ENCODE results near the gene SEMA6A. TPM values are rescaled to one million over a fixed set of nuclear protein-coding genes. Genes with fewer than 3 reads are reported as not detected.

Gene SEMA6A
- total RNA-seq, 2 donors from 2014 or later, result 7.4 to 11.4 TPM

DNA sequence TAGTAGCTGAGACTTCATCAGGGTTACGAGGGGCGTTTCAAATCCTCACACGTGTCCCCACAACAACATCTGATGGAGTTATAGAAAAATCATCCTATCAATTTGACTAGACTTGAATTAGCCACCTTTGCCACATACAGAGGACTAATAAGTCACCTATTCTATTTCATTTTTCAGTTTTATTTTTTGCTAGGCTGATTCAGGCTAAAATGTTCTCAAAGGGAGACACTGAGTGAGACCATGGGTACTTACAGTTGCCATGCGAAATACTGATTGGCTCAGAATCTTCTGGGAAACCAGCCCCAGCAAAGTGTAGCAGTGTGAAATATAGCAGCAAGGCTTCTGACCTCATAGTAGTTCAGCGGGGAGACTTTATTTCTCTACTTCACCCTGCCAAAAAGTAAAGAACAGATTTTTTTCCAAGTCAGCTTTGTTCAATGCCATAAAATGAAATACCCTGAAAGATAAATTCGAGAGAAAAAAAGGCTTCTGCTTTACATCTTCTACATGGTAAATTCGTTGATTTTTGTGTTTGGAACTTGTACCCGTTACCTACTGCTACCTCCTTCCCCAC is 69.9 kb downstream of the SEMA6A start:
- H3K36me3 ChIP-seq, result no peaks in the 10 kb centered on the region
- no peak overlapping the region for H3K4me3 ChIP-seq
- ATAC-seq (ENCODE audit: insufficient number of reproducible peaks, low FRiP score, low read depth) (no peak), DNase-seq (ENCODE audit: low spot score) (no peak)
- no peaks in the 10 kb centered on the region for H3K9me3 ChIP-seq
- H3K4me1 ChIP-seq (ENCODE audit: control insufficient read depth in 1 of 2, low read depth in 2 of 2), result no peaks in the 10 kb centered on the region
- no peaks in the 10 kb centered on the region for H3K27me3 ChIP-seq (replicated peaks; ENCODE audit: insufficient read depth)
- no peak overlapping the region for H3K27ac ChIP-seq
- TF ChIP-seq, protein P1, sequence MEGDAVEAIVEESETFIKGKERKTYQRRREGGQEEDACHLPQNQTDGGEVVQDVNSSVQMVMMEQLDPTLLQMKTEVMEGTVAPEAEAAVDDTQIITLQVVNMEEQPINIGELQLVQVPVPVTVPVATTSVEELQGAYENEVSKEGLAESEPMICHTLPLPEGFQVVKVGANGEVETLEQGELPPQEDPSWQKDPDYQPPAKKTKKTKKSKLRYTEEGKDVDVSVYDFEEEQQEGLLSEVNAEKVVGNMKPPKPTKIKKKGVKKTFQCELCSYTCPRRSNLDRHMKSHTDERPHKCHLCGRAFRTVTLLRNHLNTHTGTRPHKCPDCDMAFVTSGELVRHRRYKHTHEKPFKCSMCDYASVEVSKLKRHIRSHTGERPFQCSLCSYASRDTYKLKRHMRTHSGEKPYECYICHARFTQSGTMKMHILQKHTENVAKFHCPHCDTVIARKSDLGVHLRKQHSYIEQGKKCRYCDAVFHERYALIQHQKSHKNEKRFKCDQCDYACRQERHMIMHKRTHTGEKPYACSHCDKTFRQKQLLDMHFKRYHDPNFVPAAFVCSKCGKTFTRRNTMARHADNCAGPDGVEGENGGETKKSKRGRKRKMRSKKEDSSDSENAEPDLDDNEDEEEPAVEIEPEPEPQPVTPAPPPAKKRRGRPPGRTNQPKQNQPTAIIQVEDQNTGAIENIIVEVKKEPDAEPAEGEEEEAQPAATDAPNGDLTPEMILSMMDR (IDR thresholded peaks at IDR 0.05), result no peak

DNA sequence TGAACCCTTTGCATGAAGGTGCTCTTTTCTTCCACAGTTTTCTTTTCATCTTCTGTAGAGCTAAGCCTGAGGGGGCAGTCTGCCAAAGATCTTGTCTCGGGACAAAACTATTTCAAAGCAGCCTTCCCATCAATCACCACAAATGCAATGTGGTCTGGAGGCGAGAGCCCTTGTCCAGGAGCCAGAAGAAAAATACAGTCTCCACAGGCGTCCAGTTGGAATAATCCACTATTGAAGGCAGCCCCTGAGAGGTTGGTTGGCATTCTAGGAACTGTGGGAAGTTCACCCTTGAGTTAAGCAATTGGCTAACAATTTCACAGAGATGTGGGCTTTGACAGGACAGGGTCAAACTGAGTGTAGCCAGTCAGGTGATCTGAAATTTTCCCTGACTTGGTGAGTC is 72.0 kb downstream of the SEMA6A start:
- H3K4me3 ChIP-seq, result no peak overlapping the region

DNA sequence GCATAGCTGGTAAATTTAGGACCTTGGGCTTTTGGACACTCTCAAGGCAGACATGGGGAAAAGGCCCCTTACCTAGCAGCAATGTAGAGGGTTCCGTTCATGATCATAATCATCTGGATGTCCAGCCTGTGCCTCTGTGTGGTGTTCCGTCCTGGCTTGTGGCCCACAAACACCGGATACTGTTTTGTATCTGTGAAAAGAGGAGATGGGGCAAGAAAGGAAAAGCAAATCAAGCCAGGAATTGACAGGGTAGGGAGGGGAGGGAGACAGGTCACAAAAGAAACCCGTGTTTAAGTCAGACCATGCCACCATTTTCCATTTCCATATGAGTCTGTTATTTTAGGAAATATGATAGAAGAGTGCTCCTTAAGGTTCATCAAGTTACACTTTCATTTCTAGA is 72.5 kb downstream of the SEMA6A start:
- no peak for ATAC-seq (ENCODE audit: insufficient number of reproducible peaks, low FRiP score, low read depth)
- DNase-seq (ENCODE audit: low spot score), result no peak
- no peaks in the 10 kb centered on the region for H3K4me1 ChIP-seq (ENCODE audit: control insufficient read depth in 1 of 2, low read depth in 2 of 2)
- no peaks in the 10 kb centered on the region for H3K36me3 ChIP-seq
- TF ChIP-seq, protein P1 (IDR thresholded peaks at IDR 0.05), result no peak
- no peaks in the 10 kb centered on the region for H3K9me3 ChIP-seq
- H3K27ac ChIP-seq, result no peak overlapping the region
- no peaks in the 10 kb centered on the region for H3K27me3 ChIP-seq (replicated peaks; ENCODE audit: insufficient read depth)
- H3K4me3 ChIP-seq, result no peak overlapping the region

More for the DNA sequence above, 72.0 kb downstream of the SEMA6A start:
- no peak for DNase-seq (ENCODE audit: low spot score)
- no peak for ATAC-seq (ENCODE audit: insufficient number of reproducible peaks, low FRiP score, low read depth)
- Histone ChIP-seq H3K27ac (no peak overlapping the region), H3K4me1 (ENCODE audit: control insufficient read depth in 1 of 2, low read depth in 2 of 2) (no peaks in the 10 kb centered on the region), H3K36me3 (no peaks in the 10 kb centered on the region), H3K27me3 (replicated peaks; ENCODE audit: insufficient read depth) (no peaks in the 10 kb centered on the region), H3K9me3 (no peaks in the 10 kb centered on the region)
- TF ChIP-seq, protein P1 (IDR thresholded peaks at IDR 0.05), result no peak

DNA sequence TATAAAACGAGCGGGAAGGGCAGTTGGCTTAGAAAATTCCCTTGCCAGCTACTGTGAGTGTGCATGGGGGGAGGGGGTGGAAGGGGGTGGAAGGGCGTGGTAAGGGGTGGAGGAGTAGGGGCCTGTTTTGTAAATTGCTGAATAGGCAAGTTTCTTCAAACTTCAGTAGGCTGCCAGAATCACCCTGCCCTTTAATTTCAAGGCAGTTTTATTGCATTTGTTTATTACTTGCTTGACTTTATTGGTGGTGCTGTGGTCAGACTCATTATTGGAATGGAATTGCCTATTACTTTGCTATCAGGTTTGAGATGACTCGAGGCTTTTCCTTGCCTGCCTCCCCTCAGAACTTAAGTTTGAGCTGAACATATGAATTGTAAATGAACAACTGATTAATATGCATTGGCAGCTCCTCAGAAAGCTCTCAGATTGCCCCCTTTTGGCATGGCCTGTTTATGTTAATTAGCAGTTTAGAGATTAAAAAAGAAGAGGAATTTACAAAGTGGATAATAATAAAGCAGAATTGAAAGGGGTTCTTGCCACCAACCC is 76.0 kb downstream of the SEMA6A start:
- Histone ChIP-seq H3K27ac (no peak overlapping the region), H3K9me3 (no peaks in the 10 kb centered on the region), H3K27me3 (replicated peaks; ENCODE audit: insufficient read depth) (no peaks in the 10 kb centered on the region), H3K36me3 (no peaks in the 10 kb centered on the region), H3K4me1 (ENCODE audit: control insufficient read depth in 1 of 2, low read depth in 2 of 2) (peaks cover 0 to 5% of the 10 kb centered on the region in 2 donors), H3K4me3 (no peak overlapping the region)
- no peak for DNase-seq (ENCODE audit: low spot score)
- ATAC-seq (ENCODE audit: insufficient number of reproducible peaks, low FRiP score, low read depth), result no peak
- TF ChIP-seq, protein P1 (IDR thresholded peaks at IDR 0.05), result no peak

DNA sequence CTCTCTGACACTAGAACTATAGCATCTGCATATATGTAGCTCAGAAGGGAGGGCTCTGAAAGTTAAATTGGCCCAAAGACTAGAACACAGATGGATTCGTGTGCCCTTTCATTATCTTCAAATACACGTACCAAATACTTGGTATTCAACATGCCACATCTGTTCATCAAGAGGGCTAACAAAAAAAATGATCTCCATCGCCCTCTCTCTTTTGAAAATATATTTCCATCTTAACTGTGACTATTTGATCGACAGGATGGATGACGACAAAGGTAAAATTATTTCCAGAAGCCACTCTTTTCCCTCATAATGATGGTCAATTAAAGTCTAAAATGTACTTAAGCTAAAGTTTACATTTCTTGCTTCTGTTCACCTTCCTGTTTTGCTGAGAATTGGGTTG is 77.0 kb downstream of the SEMA6A start:
- DNase-seq (ENCODE audit: low spot score), result no peak
- H3K4me1 ChIP-seq (ENCODE audit: control insufficient read depth in 1 of 2, low read depth in 2 of 2), result peaks cover 0 to 5% of the 10 kb centered on the region in 2 donors
- H3K4me3 ChIP-seq, result no peak overlapping the region
- ATAC-seq (ENCODE audit: insufficient number of reproducible peaks, low FRiP score, low read depth), result no peak
- no peaks in the 10 kb centered on the region for H3K9me3 ChIP-seq
- H3K27me3 ChIP-seq (replicated peaks; ENCODE audit: insufficient read depth), result no peaks in the 10 kb centered on the region
- H3K36me3 ChIP-seq, result no peaks in the 10 kb centered on the region
- no peak overlapping the region for H3K27ac ChIP-seq
- TF ChIP-seq, protein P1 (IDR thresholded peaks at IDR 0.05), result no peak
